BE2C (cell line): Measurements from ENCODE around the gene RPH3AL.
A peak's percentile ranks its signal among the peaks of the same experiment; 100 is the strongest.

Experiments used
- DNase-seq: peaks from one replicate; pipeline ENCODE4 v3.0.0-alpha.2; 2020
- H3K27me3 ChIP-seq: fragments of 250-450 bp; sonication (Bioruptor Pico); 2 replicates; pipeline ENCODE4 v1.5.1; 2020; ENCODE audit warnings: mild to moderate bottlenecking
- H3K36me3 ChIP-seq: fragments of 250-450 bp; sonication (Bioruptor Pico); 2 replicates; pipeline ENCODE4 v1.5.1; 2020; ENCODE audit warnings: mild to moderate bottlenecking
- H3K4me1 ChIP-seq: fragments of 250-450 bp; sonication (Bioruptor Pico); 2 replicates; pipeline ENCODE4 v1.5.1; 2020
- H3K4me3 ChIP-seq: 2 replicates; pipeline ENCODE4 v1.5.1; 2011; ENCODE audit warnings: low read depth, low read length
- H3K9me3 ChIP-seq: fragments of 250-450 bp; sonication (Bioruptor Pico); 2 replicates; pipeline ENCODE4 v1.5.1; 2020
- TF ChIP-seq, protein P1 (sequence below): IDR thresholded peaks from 2 replicates; pipeline ENCODE4 v1.5.1; 2012; ENCODE audit warnings: mild to moderate bottlenecking, low read depth, low read length

Gene RPH3AL

GRCh38 chr17:362721-363120 is 10.1 kb upstream of the RPH3AL start:
- TF ChIP-seq, protein P1, sequence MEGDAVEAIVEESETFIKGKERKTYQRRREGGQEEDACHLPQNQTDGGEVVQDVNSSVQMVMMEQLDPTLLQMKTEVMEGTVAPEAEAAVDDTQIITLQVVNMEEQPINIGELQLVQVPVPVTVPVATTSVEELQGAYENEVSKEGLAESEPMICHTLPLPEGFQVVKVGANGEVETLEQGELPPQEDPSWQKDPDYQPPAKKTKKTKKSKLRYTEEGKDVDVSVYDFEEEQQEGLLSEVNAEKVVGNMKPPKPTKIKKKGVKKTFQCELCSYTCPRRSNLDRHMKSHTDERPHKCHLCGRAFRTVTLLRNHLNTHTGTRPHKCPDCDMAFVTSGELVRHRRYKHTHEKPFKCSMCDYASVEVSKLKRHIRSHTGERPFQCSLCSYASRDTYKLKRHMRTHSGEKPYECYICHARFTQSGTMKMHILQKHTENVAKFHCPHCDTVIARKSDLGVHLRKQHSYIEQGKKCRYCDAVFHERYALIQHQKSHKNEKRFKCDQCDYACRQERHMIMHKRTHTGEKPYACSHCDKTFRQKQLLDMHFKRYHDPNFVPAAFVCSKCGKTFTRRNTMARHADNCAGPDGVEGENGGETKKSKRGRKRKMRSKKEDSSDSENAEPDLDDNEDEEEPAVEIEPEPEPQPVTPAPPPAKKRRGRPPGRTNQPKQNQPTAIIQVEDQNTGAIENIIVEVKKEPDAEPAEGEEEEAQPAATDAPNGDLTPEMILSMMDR, result no peak
- no peak for DNase-seq
- H3K36me3 ChIP-seq, result no peaks in the 10 kb centered on the region
- H3K27me3 ChIP-seq, result no peaks in the 10 kb centered on the region
- H3K4me1 ChIP-seq, result no peaks in the 10 kb centered on the region
- H3K9me3 ChIP-seq, result no peaks in the 10 kb centered on the region
- no peak overlapping the region for H3K4me3 ChIP-seq

GRCh38 chr17:360092-360750 is 7.6 kb upstream of the RPH3AL start:
- H3K36me3 ChIP-seq, result no peaks in the 10 kb centered on the region
- no peak for DNase-seq
- H3K27me3 ChIP-seq, result no peaks in the 10 kb centered on the region
- H3K4me1 ChIP-seq, result no peaks in the 10 kb centered on the region
- no peaks in the 10 kb centered on the region for H3K9me3 ChIP-seq
- TF ChIP-seq, protein P1, result no peak
- no peak overlapping the region for H3K4me3 ChIP-seq

DNA sequence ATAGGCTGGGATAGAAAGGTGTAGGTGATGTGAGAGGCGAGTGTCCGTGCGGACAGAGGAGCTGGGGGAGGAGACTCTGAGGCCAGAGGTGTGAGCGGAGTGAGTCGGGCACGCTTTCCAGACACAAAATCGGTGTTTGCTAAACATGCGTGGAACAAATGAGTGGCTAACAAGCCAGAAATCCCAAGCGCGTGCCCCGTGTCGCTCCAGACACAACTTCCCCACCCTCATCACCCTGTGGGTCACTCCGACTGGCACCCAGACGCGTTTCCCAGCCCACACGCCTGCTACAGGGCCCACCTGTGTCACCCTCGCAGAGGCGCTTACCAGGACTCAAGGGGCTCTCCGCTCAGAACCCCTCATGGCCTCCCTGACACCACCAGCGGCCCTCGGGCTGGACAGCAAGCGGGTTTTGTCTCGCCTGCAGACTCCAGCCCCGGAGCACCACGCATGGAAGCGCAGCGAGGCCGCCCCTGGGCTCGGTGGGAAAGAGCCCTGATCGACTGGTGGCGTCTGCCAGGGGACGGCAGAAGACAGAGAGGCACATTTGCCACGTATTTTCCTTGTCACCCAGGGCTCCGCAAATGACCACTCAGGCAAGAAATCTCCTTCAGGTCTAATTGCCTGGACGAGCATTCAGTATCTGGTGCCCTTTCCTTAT is 6.0 kb upstream of the RPH3AL start:
- H3K4me1 ChIP-seq, result no peaks in the 10 kb centered on the region
- no peaks in the 10 kb centered on the region for H3K27me3 ChIP-seq
- no peak overlapping the region for H3K4me3 ChIP-seq
- H3K36me3 ChIP-seq, result no peaks in the 10 kb centered on the region
- no peaks in the 10 kb centered on the region for H3K9me3 ChIP-seq
- DNase-seq, result no peak
- TF ChIP-seq, protein P1, result no peak

GRCh38 chr17:357644-358043 is 5.0 kb upstream of the RPH3AL start:
- TF ChIP-seq, protein P1, result no peak
- no peaks in the 10 kb centered on the region for H3K4me1 ChIP-seq

DNA sequence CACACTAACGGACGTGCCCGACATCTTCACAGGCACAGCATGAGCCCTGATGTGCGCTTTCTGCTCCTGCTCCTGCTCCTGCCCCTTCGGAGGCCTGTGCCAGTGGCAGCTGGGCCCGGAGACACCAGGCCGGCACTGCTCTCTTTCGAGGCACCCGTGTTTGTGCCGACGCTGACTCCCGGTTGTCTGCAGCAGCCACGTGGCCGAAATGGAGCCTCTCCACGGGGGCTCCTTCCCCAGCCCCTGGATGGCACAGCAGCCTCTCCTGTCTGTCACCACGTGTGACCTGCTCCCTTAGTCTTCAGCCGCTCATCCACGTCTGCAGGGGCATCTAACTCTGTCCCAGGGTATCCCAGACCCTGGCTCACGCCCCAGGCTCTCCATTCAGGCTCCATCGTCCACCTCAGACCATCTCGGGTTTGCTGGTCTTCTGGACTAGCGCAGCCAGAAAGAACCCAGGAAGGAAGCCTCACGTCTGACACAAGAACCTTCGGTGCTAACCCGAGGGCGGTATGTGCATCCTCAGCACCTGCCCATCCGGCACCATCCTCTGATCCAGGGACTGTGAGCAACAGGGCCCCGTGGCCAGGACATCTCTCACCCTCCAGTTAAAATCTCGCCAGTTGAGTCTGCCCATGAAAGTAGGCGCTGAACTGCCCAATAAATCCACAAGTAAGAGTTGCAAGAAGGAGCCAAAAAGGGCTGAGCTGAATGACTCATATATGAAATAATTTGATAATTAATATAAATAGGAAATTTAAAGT is 4.2 kb upstream of the RPH3AL start:
- no peaks in the 10 kb centered on the region for H3K4me1 ChIP-seq
- no peaks in the 10 kb centered on the region for H3K27me3 ChIP-seq
- H3K4me3 ChIP-seq, result no peak overlapping the region
- H3K9me3 ChIP-seq, result no peaks in the 10 kb centered on the region
- TF ChIP-seq, protein P1, result no peak
- H3K36me3 ChIP-seq, result no peaks in the 10 kb centered on the region
- DNase-seq, result no peak

More at GRCh38 chr17:357644-358043, 5.0 kb upstream of the RPH3AL start:
- Histone ChIP-seq H3K4me3 (no peak overlapping the region), H3K36me3 (no peaks in the 10 kb centered on the region), H3K27me3 (no peaks in the 10 kb centered on the region), H3K9me3 (no peaks in the 10 kb centered on the region)
- DNase-seq, result peak; percentile 39
